Spinal cord (tissue), 10 donors: ENCODE data around the gene UCHL3. TPM values are rescaled to one million over a fixed set of nuclear protein-coding genes. Genes with fewer than 3 reads are reported as not detected.

Experiments used
- DNase-seq, 6 donors: peaks; one replicate each; pipeline versions ENCODE4 v3.0.0 to v3.0.0-alpha.2; 2013 to 2015; ENCODE audit warnings: low spot score in 6 of 6, low read depth in 4 of 6
- H3K27ac ChIP-seq: one replicate; pipeline ENCODE4 v1.5.1; 2013; ENCODE audit warnings: low read depth, low read length, control low read depth
- H3K27me3 ChIP-seq: one replicate; pipeline ENCODE4 v1.6.1; 2013; ENCODE audit warnings: low read length; ENCODE audit not compliant: control insufficient read depth, insufficient read depth
- H3K36me3 ChIP-seq: one replicate; pipeline ENCODE4 v1.6.1; 2013; ENCODE audit warnings: low read length; ENCODE audit not compliant: control insufficient read depth, insufficient read depth
- H3K4me1 ChIP-seq: one replicate; pipeline ENCODE4 v1.6.1; 2013; ENCODE audit warnings: low read length; ENCODE audit not compliant: control insufficient read depth, insufficient read depth
- H3K4me3 ChIP-seq: one replicate; pipeline ENCODE4 v1.5.1; 2013; ENCODE audit warnings: low read depth, low read length, control low read depth
- H3K9me3 ChIP-seq: one replicate; pipeline ENCODE4 v1.6.1; 2013; ENCODE audit warnings: low read length; ENCODE audit not compliant: control insufficient read depth, insufficient read depth
- WGBS: methylation state at CpG from one replicate; pipeline ENCODE4 v1.1.5; 2013; ENCODE audit warnings: missing lambda C conversion rate; ENCODE audit not compliant: insufficient coverage; 5-methylcytosine and 5-hydroxymethylcytosine counted together
- polyA plus RNA-seq, 2 donors: library from polyadenylated mRNA; unstranded; fragments of 120-200 nt; gene quantifications; one replicate each; pipeline ENCODE4 v1.2.1, GENCODE V29; 2013; ENCODE audit not compliant: insufficient read length in 2 of 2
- total RNA-seq, 2 donors: library from RNA; depleted of rRNA in 1 of 2; stranded (reverse); fragments of 120-200 nt in 1 of 2; fragments of >200 nt in 1 of 2; gene quantifications; one replicate each; pipeline versions ENCODE4 v1.2.3 to v1.2.4, GENCODE V29; 2013 to 2014
- donor health status: healthy.

Gene UCHL3
- total and polyA plus RNA-seq, 4 donors = 31.6 to 47.4 (median 32.1) TPM

DNA sequence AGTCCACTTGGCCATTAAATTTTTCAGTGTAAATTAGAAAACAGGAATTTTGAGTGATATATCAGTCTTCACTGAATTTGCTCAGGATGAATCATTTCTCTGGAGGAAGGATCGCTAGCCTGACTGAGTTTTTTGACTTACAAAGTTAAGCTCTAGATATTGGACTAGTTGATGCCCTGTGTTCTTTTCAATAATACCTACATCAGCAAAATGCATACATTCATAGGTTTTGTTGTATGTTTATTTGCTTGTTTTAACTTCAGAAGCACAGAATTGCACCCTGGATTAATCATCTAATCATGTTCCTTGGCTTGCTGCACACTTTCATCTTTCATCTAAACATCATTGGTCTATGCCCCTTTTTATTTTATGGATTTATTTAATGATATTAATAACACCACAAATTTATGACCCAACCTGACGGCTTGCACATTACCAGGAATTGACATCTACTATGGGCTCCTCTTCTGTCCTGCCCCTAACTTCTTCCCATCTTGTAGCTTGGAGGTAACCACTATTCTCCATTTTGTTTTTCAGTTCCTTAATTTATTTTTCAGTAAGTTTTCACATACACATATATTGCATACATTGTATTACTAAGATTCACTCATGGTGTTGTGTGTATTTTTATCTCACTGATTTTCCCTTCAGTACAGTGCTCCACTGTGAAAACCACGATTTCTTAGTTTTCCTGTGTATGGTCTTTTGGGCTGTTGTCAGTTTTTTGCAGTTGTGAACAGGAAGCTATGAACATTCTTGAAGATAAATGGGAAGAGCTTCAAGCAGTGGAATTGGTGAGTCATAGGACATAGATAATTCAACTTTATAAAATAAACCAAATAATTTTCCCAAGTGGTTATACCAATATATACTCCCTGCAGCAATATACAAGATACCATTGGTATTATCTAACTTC, 35.3 kb upstream of the UCHL3 start:
- H3K27me3 ChIP-seq = no peaks in the 10 kb centered on the region
- no peak for DNase-seq
- H3K4me1 ChIP-seq = no peaks in the 10 kb centered on the region
- no peak overlapping the region for H3K4me3 ChIP-seq
- H3K36me3 ChIP-seq = no peaks in the 10 kb centered on the region
- H3K9me3 ChIP-seq = no peaks in the 10 kb centered on the region
- H3K27ac ChIP-seq = no peak overlapping the region
- WGBS = 75% methylated on average over 1 of the region's 3 CpGs

DNA sequence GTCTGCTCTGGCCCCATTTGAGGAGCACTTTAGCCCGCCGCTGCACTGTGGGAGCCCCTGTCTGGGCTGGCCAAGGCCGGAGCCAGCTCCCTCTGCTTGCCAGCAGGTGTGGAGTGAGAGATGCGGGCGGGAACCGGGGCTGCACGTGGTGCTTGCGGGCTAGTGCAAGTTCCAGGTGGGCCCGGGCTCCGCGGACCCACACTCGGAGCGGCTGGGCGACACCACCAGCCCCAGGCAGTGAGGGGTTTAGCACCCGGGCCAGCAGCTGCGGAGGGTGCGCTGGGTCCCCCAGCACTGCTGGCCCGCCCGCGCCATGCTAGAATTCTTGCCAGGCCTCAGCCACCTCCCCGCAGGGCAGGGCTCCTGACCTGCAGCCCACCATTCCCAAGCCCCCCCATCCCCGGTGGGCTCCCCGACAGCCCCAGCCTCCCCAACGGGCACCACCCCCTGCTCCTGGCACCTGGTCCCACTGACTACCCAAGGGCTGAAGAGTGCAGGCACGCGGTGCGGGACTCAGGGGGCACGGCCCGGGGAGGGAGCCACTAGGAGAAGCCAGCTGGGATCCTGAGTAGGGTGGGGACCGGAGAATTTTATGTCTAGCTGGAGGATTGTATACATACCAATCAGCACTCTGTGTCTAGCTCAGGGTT, 31.0 kb upstream of the UCHL3 start:
- DNase-seq = no peak
- H3K27ac ChIP-seq = no peak overlapping the region
- no peaks in the 10 kb centered on the region for H3K4me1 ChIP-seq
- no peak overlapping the region for H3K4me3 ChIP-seq
- H3K36me3 ChIP-seq = no peaks in the 10 kb centered on the region
- 96% methylated on average over 21 of the region's 30 CpGs for WGBS
- no peaks in the 10 kb centered on the region for H3K9me3 ChIP-seq
- no peaks in the 10 kb centered on the region for H3K27me3 ChIP-seq

DNA sequence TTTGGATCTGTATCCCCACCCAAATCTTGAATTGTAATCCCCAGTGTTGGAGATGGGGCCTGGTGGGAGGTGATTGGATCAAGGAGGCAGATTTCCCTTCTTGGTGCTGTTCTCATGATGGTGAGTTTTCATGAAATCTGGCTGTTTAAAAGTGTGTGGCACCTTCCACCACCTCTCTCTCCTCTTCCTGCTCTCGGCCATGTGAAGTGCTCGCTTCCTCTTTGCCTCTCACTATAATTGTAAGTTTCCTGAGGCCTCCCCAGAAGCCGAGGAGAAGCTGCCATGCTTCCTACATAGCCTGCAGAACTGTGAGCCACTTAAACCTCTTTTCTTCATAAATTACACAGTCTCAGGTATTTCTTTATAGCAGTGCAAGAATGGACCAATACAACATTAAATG, 27.6 kb upstream of the UCHL3 start:
- no peaks in the 10 kb centered on the region for H3K9me3 ChIP-seq
- WGBS = 100% methylated on average over 2 of the region's 3 CpGs
- no peak for DNase-seq
- peaks cover 5% of the 10 kb centered on the region for H3K36me3 ChIP-seq
- H3K4me3 ChIP-seq = no peak overlapping the region
- no peak overlapping the region for H3K27ac ChIP-seq
- H3K27me3 ChIP-seq = no peaks in the 10 kb centered on the region
- no peaks in the 10 kb centered on the region for H3K4me1 ChIP-seq

DNA sequence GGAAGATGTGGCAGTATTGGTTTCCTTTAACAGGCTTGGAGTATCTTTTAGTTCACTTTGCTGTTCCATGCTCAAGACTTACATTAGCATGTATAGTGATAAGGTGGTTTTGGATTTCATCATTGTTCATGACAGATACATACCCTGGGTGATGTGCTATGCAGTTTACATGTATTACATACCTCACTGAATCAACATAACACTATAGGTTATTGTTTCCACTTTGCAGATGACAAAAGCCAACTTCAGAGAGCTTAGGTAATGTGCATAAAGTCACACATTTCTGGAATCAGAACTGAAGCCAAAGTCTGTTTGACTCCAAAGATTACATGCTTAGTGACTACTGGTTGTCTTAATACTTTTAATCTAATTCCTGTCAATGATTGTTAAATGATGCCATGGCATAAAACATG, 19.0 kb upstream of the UCHL3 start:
- Histone ChIP-seq H3K9me3 (no peaks in the 10 kb centered on the region), H3K36me3 (peaks cover 11% of the 10 kb centered on the region), H3K27ac (no peak overlapping the region), H3K27me3 (no peaks in the 10 kb centered on the region), H3K4me3 (no peak overlapping the region), H3K4me1 (no peaks in the 10 kb centered on the region)
- no peak for DNase-seq

DNA sequence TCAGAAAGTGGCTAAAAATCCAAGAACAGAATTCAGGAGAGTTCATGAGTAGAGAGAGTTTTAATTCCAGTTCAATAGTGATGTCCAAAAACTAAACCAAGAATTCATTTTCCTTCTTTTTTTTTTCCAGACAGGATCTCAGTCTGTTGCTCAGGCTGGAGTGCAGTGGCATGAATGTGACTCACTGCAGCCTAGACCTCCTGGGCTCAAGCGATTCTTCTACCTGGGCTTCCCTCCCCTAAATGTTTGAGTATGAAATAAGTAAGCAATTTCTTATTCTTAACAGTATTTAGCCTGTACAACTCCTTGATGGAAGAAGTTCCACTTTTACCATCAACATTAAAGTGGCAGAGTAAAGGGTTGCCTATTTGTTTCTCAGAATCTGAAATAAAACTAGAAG, 15.7 kb upstream of the UCHL3 start:
- no CpG with 5 or more reads among the region's 1 CpG for WGBS
- H3K4me3 ChIP-seq = no peak overlapping the region
- no peaks in the 10 kb centered on the region for H3K4me1 ChIP-seq
- no peak for DNase-seq
- no peaks in the 10 kb centered on the region for H3K9me3 ChIP-seq
- no peaks in the 10 kb centered on the region for H3K27me3 ChIP-seq
- peaks cover 10% of the 10 kb centered on the region for H3K36me3 ChIP-seq
- no peak overlapping the region for H3K27ac ChIP-seq

DNA sequence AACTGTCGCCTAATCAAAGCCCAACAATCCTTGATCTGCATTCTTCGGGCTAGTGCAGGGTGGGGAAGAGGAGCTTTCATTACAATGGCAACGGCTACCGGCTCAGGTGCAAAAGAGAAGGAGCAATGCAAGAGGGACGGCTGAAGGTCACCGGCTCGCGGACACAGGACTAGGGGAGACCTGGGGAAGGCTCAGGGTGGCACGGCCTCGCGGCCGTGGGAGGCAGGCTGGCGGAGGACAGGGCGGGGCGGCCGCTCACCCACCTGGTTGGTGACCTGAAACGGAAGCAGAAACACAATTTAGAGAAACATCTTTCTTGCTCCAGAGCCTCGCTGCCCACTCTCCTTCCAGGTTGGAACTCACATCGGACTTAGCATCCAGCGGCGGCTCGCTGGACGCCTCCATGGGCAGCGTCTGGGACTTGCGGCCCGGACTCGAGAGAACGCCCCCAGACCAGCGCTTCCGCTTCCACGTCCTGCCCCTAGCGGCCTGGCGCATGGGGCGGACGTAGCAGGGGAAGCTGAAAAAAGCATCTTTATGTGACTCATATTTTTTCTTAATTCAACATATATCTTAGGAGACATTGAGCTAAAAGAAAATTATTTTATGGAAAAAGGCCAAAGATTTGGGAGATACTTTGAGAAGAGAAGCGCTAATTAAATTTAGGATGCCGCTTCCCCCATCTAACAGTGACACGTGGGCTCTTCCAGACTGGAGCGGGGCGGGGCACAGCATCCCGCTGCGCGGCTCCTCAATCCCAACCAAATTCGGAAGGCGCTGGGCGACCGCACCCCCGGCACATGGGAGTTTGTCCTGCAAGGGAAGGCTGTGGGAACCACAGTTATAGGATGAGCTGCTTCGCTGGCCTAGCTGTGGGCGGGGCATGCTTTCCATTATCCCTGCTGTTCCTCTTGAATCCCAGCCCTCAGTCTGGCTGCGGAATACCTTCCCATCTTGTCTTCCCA, 11.9 kb upstream of the UCHL3 start, which contains the start of gene COMMD6:
COMMD6 (minus strand) TSS at position 441 of the 965 bp plus-strand sequence; CDS start at position 405, 36 bp downstream.
- no peaks in the 10 kb centered on the region for H3K9me3 ChIP-seq
- H3K27ac ChIP-seq = peak within 1 kb of the TSS; percentile 78
- no peaks in the 10 kb centered on the region for H3K27me3 ChIP-seq
- no peaks in the 10 kb centered on the region for H3K4me1 ChIP-seq
- peak; percentile 67 to 95 (median 77) for DNase-seq
- 1% methylated on average over 41 of the region's 51 CpGs for WGBS
- H3K36me3 ChIP-seq = peaks cover 10% of the 10 kb centered on the region
- peak within 1 kb of the TSS; percentile 100 for H3K4me3 ChIP-seq

DNA sequence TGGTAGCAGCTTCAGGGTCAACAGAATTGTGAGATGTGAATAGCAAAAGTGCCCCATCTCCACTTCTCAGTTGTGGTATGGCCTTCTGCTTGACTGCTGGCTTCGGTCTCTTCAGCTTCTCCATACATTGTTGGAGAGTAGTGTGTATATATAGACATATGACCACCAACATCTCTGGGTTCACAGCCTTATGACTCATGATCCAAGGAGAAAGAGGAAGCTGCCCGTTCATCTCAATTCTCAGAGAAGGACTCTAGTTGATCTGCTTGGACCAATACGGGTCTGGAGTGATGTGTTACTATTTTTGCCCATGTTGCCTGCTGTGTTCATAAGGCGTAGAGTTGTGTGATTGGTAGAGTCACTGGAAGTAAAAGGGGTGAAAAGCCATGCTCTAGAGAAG, 8.3 kb upstream of the UCHL3 start:
- no peaks in the 10 kb centered on the region for H3K27me3 ChIP-seq
- no peaks in the 10 kb centered on the region for H3K4me1 ChIP-seq
- 95% methylated on average over 2 of the region's 4 CpGs for WGBS
- H3K4me3 ChIP-seq = no peak overlapping the region
- H3K36me3 ChIP-seq = no peaks in the 10 kb centered on the region
- DNase-seq = peak in 1 of 6 donors; percentile 4
- H3K9me3 ChIP-seq = no peaks in the 10 kb centered on the region
- no peak overlapping the region for H3K27ac ChIP-seq

DNA sequence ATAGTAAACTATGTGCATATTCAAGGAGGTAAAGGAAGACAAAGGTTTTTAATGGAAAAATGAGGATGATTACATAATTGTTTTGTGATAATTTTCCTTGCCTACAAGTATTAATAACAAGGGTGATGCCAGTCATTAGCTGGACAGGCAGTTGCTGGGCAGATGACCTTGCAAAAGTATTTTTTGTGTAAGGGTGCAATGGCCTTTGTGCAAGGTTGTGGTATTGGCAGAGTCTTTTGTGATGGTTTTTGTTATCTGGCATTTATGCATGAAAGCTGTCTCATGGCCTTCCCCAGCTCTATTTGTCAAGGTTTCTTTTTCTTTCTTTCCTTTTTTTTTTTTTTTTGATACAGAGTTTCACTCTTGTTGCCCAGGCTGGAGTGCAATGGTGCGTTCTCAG, 7.6 kb upstream of the UCHL3 start:
- no peaks in the 10 kb centered on the region for H3K9me3 ChIP-seq
- no peak for DNase-seq
- no peaks in the 10 kb centered on the region for H3K36me3 ChIP-seq
- H3K27ac ChIP-seq = no peak overlapping the region
- H3K4me1 ChIP-seq = no peaks in the 10 kb centered on the region
- no peak overlapping the region for H3K4me3 ChIP-seq
- WGBS = no CpG with 5 or more reads among the region's 1 CpG
- no peaks in the 10 kb centered on the region for H3K27me3 ChIP-seq

DNA sequence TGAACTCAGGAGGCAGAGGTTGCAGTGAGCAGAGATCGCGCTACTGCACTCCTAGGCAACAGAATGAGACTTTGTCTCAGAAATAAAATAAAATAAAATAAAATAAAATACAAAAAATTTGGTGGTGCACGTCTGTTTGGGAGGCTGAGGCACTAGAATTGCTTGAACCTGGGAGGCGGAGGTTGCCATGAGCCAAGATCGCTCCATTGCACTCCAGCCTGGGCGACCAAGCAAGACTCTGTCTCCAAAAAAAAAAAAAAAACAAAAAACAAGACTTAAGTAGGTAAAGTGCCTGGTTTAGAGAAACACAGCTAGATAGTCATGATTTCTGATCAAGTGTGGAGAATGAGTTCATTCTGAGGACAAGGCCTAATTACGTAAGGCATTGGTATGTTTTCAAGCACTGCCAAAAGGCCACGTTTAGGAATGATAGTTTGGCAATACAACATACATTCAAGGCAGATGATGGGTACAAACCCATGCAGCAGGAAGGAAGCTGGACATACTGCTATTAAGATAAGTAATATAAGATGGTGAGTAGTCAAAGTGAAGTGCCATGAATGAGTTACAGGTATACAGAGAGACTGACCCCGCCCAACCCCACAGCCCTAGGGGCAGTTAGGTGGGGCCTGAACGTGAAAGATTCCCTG, 4.8 kb upstream of the UCHL3 start:
- WGBS = no CpG with 5 or more reads among the region's 10 CpGs
- Histone ChIP-seq H3K27ac (no peak overlapping the region), H3K27me3 (no peaks in the 10 kb centered on the region), H3K4me3 (no peak overlapping the region), H3K9me3 (no peaks in the 10 kb centered on the region), H3K4me1 (no peaks in the 10 kb centered on the region), H3K36me3 (no peaks in the 10 kb centered on the region)
- no peak for DNase-seq
